Neural crest cell (in vitro differentiated cells): ENCODE measurements around the gene MADD. TPM values are rescaled to one million over a fixed set of nuclear protein-coding genes. Genes with fewer than 3 reads are reported as not detected.

Experiments
- DNase-seq: peaks from one replicate; pipeline ENCODE4 v3.0.0; 2021; ENCODE audit warnings: low read depth, mixed read lengths, low spot score
- H3K27ac Mint-ChIP-seq: one replicate; pipeline ENCODE4 v1.8.0; 2021; ENCODE audit warnings: mild to moderate bottlenecking, mixed read lengths; ENCODE audit not compliant: unreplicated experiment
- H3K27me3 Mint-ChIP-seq: 2 replicates; pipeline ENCODE4 v1.8.0; 2021; ENCODE audit warnings: low read depth, mild to moderate bottlenecking, mixed read lengths
- H3K36me3 Mint-ChIP-seq: 2 replicates; pipeline ENCODE4 v1.8.0; 2021; ENCODE audit warnings: low read depth, mild to moderate bottlenecking, mixed read lengths
- H3K4me1 Mint-ChIP-seq: 2 replicates; pipeline ENCODE4 v1.8.0; 2021; ENCODE audit warnings: mixed read lengths
- H3K4me3 Mint-ChIP-seq: one replicate; pipeline ENCODE4 v1.8.0; 2021; ENCODE audit warnings: mild to moderate bottlenecking, mixed read lengths
- H3K9me3 Mint-ChIP-seq: 2 replicates; pipeline ENCODE4 v1.8.0; 2021; ENCODE audit warnings: mixed read lengths
- CTCF ChIP-seq: fragments of 200-600 bp; sonication (generic); conservative IDR thresholded peaks from 2 replicates; pipeline ENCODE4 v1.5.0; 2021; ENCODE audit warnings: antibody characterized with exemption, mild to moderate bottlenecking
- total RNA-seq: library from RNA; stranded (reverse); gene quantifications from 2 replicates; pipeline ENCODE4 v1.2.1, GENCODE V29; 2021

Gene MADD
- total RNA-seq, 1 donor from 2014 or later: 59.2 TPM

GRCh38 chr11:47372422-47372821, 102.5 kb downstream of the MADD start:
- Mint-ChIP-seq H3K4me3 (no peak overlapping the region), H3K27me3 (peaks cover 9% of the 10 kb centered on the region), H3K36me3 (no peaks in the 10 kb centered on the region), H3K4me1 (no peaks in the 10 kb centered on the region), H3K9me3 (no peaks in the 10 kb centered on the region), H3K27ac (no peak overlapping the region)
- DNase-seq: no peak
- no peak for TF ChIP-seq CTCF

GRCh38 chr11:47373876-47374719, 104.2 kb downstream of the MADD start:
- peak; percentile 85 for DNase-seq
- peak; percentile 96 for TF ChIP-seq CTCF
- H3K4me3 Mint-ChIP-seq: no peak overlapping the region
- no peak overlapping the region for H3K27ac Mint-ChIP-seq
- no peaks in the 10 kb centered on the region for H3K4me1 Mint-ChIP-seq
- no peaks in the 10 kb centered on the region for H3K36me3 Mint-ChIP-seq
- H3K9me3 Mint-ChIP-seq: no peaks in the 10 kb centered on the region
- H3K27me3 Mint-ChIP-seq: peaks cover 6% of the 10 kb centered on the region

- Mint-ChIP-seq H3K4me3 (no peak overlapping the region), H3K27me3 (peaks cover 3% of the 10 kb centered on the region), H3K27ac (no peak overlapping the region), H3K9me3 (no peaks in the 10 kb centered on the region), H3K4me1 (no peaks in the 10 kb centered on the region), H3K36me3 (no peaks in the 10 kb centered on the region)
- TF ChIP-seq CTCF: no peak
- no peak for DNase-seq
Observed at GRCh38 chr11:47374720-47375019, 104.7 kb downstream of the MADD start.

GRCh38 chr11:47375020-47375419, 105.1 kb downstream of the MADD start:
- DNase-seq: no peak

GRCh38 chr11:47375546-47376085, 105.7 kb downstream of the MADD start:
- no peak for DNase-seq
- H3K27me3 Mint-ChIP-seq: no peaks in the 10 kb centered on the region
- H3K4me1 Mint-ChIP-seq: no peaks in the 10 kb centered on the region
- no peak for TF ChIP-seq CTCF
- no peaks in the 10 kb centered on the region for H3K36me3 Mint-ChIP-seq
- H3K27ac Mint-ChIP-seq: peak overlapping the region; percentile 93
- no peaks in the 10 kb centered on the region for H3K9me3 Mint-ChIP-seq
- no peak overlapping the region for H3K4me3 Mint-ChIP-seq

More at GRCh38 chr11:47375020-47375419, 105.1 kb downstream of the MADD start:
- no peak for TF ChIP-seq CTCF
- H3K9me3 Mint-ChIP-seq: no peaks in the 10 kb centered on the region
- no peak overlapping the region for H3K27ac Mint-ChIP-seq
- H3K27me3 Mint-ChIP-seq: no peaks in the 10 kb centered on the region
- H3K36me3 Mint-ChIP-seq: no peaks in the 10 kb centered on the region
- H3K4me3 Mint-ChIP-seq: no peak overlapping the region
- no peaks in the 10 kb centered on the region for H3K4me1 Mint-ChIP-seq
